Upper lobe of right lung (tissue), 1 donor: ENCODE results near the gene SF3A2. TPM values are rescaled to one million over a fixed set of nuclear protein-coding genes. Genes with fewer than 3 reads are reported as not detected.

ENCODE experiments used
- ATAC-seq: fragments of 200-7000 bp; cut with Tn5 transposase; one replicate; pipeline ENCODE4 v1.9.1; 2020; ENCODE audit warnings: mild to moderate bottlenecking, moderate library complexity
- DNase-seq: peaks from one replicate; pipeline ENCODE4 v3.0.0-alpha.2; 2020
- H3K27ac ChIP-seq: fragments of 200-600 bp; one replicate; pipeline ENCODE4 v1.8.0; 2022
- H3K27me3 ChIP-seq: fragments of 200-600 bp; one replicate; pipeline ENCODE4 v1.8.0; 2022; ENCODE audit warnings: mild to moderate bottlenecking
- H3K36me3 ChIP-seq: fragments of 200-600 bp; one replicate; pipeline ENCODE4 v1.8.0; 2022
- H3K4me1 ChIP-seq: fragments of 200-600 bp; one replicate; pipeline ENCODE4 v1.8.0; 2022
- H3K4me3 ChIP-seq: fragments of 200-600 bp; one replicate; pipeline ENCODE4 v1.8.0; 2022; ENCODE audit warnings: mild to moderate bottlenecking
- H3K9me3 ChIP-seq: fragments of 200-600 bp; one replicate; pipeline ENCODE4 v1.8.0; 2022
- intact Hi-C: fragments of 100-400 bp; cut with DNase I; formaldehyde crosslinking; loops from one replicate; pipeline ENCODE4 v1.11.0; 2022
- total RNA-seq: library from RNA; stranded (reverse); fragmentation: NEBNext Ultra II Directional; extraction: Animal tissue kit (Norgen Biotek cat#: 25700); gene quantifications from one replicate; pipeline ENCODE4 v1.2.1, GENCODE V29; 2021
- TF ChIP-seq, protein P1 (sequence below): fragments of 200-600 bp; IDR thresholded peaks from one replicate; pipeline ENCODE4 v1.8.0; 2022; ENCODE audit warnings: antibody characterized with exemption
- donor health status: DM: no; HTN: yes; CAD: no; lungs with severe emphysema.

Gene SF3A2
- total RNA-seq, 1 donor from 2014 or later: 67.1 TPM

DNA sequence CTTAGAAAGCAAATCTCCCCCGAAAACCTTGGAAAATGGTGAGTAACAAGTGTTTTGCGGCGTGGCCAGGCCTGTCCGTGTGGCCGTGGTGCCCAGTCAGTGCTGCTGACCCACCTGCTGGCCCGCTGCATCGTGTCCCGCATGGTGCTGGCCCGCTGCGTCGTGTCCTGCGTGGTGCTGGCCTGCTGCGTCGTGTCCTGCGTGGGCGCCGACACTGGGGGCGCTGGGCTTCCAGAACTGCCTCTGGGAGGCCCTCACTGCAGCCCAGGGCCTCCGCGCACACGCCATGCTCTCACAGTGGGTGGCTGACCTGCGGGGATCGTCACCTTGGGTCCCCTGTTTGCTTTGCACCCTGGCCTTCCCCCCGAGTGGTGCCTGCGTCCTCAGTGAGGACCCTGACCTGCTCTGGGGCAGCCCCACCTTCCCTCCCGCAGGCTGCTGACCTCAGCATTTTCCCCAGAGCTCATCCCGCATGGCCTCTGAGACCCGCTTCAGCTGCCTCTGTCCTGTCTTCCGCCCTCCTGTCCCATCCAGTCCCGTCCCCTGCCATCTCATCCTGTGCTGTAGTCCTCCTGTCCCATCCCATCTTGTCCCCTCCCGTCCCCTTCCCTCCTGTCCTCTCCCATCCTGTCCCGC, 11.1 kb upstream of the SF3A2 start:
- intact Hi-C loops: loop anchor here (10.0 kb wide), 1 partner anchor 71 kb away; the partner anchor contains the start of gene AP3D1
- no peak for ATAC-seq
- Histone ChIP-seq H3K27ac (no peak overlapping the region), H3K36me3 (peaks cover 82% of the 10 kb centered on the region), H3K4me3 (no peak overlapping the region), H3K27me3 (no peaks in the 10 kb centered on the region), H3K9me3 (no peaks in the 10 kb centered on the region), H3K4me1 (no peaks in the 10 kb centered on the region)
- TF ChIP-seq, protein P1, sequence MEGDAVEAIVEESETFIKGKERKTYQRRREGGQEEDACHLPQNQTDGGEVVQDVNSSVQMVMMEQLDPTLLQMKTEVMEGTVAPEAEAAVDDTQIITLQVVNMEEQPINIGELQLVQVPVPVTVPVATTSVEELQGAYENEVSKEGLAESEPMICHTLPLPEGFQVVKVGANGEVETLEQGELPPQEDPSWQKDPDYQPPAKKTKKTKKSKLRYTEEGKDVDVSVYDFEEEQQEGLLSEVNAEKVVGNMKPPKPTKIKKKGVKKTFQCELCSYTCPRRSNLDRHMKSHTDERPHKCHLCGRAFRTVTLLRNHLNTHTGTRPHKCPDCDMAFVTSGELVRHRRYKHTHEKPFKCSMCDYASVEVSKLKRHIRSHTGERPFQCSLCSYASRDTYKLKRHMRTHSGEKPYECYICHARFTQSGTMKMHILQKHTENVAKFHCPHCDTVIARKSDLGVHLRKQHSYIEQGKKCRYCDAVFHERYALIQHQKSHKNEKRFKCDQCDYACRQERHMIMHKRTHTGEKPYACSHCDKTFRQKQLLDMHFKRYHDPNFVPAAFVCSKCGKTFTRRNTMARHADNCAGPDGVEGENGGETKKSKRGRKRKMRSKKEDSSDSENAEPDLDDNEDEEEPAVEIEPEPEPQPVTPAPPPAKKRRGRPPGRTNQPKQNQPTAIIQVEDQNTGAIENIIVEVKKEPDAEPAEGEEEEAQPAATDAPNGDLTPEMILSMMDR: no peak
- DNase-seq: no peak

DNA sequence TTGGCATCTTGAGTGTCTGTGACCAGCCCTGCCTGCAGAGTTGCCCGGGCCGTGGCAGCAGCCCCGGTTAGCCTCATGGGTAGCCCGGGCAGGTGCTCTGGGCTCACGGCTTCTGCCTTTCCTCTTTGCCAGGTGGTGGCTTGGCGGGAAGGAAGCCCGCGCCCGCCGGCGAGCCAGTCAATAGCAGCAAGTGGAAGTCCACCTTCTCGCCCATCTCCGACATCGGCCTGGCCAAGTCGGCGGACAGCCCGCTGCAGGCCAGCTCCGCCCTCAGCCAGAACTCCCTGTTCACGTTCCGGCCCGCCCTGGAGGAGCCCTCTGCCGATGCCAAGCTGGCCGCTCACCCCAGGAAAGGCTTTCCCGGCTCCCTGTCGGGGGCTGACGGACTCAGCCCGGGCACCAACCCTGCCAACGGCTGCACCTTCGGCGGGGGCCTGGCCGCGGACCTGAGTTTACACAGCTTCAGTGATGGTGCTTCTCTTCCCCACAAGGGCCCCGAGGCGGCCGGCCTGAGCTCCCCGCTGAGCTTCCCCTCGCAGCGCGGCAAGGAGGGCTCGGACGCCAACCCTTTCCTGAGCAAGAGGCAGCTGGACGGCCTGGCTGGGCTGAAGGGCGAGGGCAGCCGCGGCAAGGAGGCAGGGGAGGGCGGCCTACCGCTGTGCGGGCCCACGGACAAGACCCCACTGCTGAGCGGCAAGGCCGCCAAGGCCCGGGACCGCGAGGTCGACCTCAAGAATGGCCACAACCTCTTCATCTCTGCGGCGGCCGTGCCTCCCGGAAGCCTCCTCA, 10.4 kb upstream of the SF3A2 start:
- TF ChIP-seq, protein P1: no peak
- no peak for DNase-seq

DNA sequence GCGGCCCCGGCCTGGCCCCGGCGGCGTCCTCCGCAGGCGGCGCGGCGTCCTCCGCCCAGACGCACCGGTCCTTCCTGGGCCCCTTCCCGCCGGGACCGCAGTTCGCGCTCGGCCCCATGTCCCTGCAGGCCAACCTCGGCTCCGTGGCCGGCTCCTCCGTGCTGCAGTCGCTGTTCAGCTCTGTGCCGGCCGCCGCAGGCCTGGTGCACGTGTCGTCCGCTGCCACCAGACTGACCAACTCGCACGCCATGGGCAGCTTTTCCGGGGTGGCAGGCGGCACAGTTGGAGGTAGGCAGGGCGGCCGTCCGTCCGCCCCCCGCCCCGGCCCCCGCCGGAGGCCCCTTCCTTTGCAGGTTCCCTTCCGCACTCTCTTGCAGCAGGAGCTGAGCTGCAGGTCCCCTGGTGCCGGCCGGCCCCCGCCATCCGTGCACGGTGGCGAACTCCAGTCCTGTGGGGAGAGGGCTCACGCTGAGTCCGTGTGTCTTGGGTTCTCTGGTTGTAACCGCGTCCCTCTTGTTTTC, 9.7 kb upstream of the SF3A2 start:
- H3K27ac ChIP-seq: no peak overlapping the region
- no peak overlapping the region for H3K4me3 ChIP-seq
- H3K9me3 ChIP-seq: no peaks in the 10 kb centered on the region
- no peaks in the 10 kb centered on the region for H3K27me3 ChIP-seq
- no peaks in the 10 kb centered on the region for H3K4me1 ChIP-seq
- DNase-seq (no peak), ATAC-seq (no peak)
- intact Hi-C loops: loop anchor here (10.0 kb wide), 1 partner anchor 72 kb away; the partner anchor contains the start of gene AP3D1
- TF ChIP-seq, protein P1: no peak
- H3K36me3 ChIP-seq: peaks cover 82% of the 10 kb centered on the region

More for the DNA sequence above, 10.4 kb upstream of the SF3A2 start:
- ATAC-seq: no peak
- Histone ChIP-seq H3K9me3 (no peaks in the 10 kb centered on the region), H3K27ac (no peak overlapping the region), H3K27me3 (no peaks in the 10 kb centered on the region), H3K4me3 (no peak overlapping the region), H3K36me3 (peaks cover 82% of the 10 kb centered on the region), H3K4me1 (no peaks in the 10 kb centered on the region)
- intact Hi-C loops: loop anchor here (10.0 kb wide), 1 partner anchor 71 kb away; the partner anchor contains the start of gene AP3D1

GRCh38 chr19:2227415-2228156, 9.0 kb upstream of the SF3A2 start:
- H3K4me1 ChIP-seq: no peaks in the 10 kb centered on the region
- intact Hi-C loops: loop anchor here (10.0 kb wide), 1 partner anchor 73 kb away; the partner anchor contains the start of gene AP3D1
- H3K36me3 ChIP-seq: peaks cover 80% of the 10 kb centered on the region
- DNase-seq (no peak), ATAC-seq (no peak)
- TF ChIP-seq, protein P1: no peak
- no peaks in the 10 kb centered on the region for H3K27me3 ChIP-seq
- H3K4me3 ChIP-seq: no peak overlapping the region
- no peaks in the 10 kb centered on the region for H3K9me3 ChIP-seq
- no peak overlapping the region for H3K27ac ChIP-seq
